K562 (cell line): ENCODE measurements around the gene WDR44.

Experiments used
- BRF2 ChIP-seq: IDR thresholded peaks from 3 replicates; pipeline ENCODE4 v1.6.1; 2011; ENCODE audit warnings: borderline replicate concordance, mild to moderate bottlenecking; ENCODE audit not compliant: insufficient read length, insufficient read depth
- CHCHD3 ChIP-seq: fragments of 250-450 bp; sonication (Bioruptor Pico); IDR thresholded peaks from 2 replicates; pipeline ENCODE4 v2.1.2; 2022; ENCODE audit warnings: mild to moderate bottlenecking
- CTCF ChIP-seq, 3 experiments: IDR thresholded peaks in 2 of 3; conservative IDR thresholded peaks in 1 of 3; 2 replicates each; pipeline ENCODE4 v1.5.1; 2011 to 2012; ENCODE audit warnings: low read length in 3 of 3, mild to moderate bottlenecking in 3 of 3, control low read depth in 2 of 3, improper control_type of control experiment in 1 of 3, inconsistent platforms in 1 of 3, low read depth in 1 of 3, mixed read lengths in 1 of 3, moderate library complexity in 1 of 3; ENCODE audit not compliant: insufficient read depth in 2 of 3
- KAT2B ChIP-seq: IDR thresholded peaks from one replicate; pipeline ENCODE4 v1.6.1; 2012; ENCODE audit warnings: low read depth, mild to moderate bottlenecking, control low read depth, inconsistent platforms, low read length, moderate library complexity
- KAT8 ChIP-seq: fragments of 450-650 bp; IDR thresholded peaks from 2 replicates; pipeline ENCODE4 v1.6.1; 2016; ENCODE audit warnings: low read depth, mild to moderate bottlenecking
- KDM2B ChIP-seq: fragments of 250-450 bp; sonication (Bioruptor Pico); IDR thresholded peaks from 2 replicates; pipeline ENCODE4 v1.8.0; 2021; ENCODE audit warnings: mild to moderate bottlenecking, moderate library complexity
- NFIC ChIP-seq: fragments of 450-650 bp; IDR thresholded peaks from 2 replicates; pipeline ENCODE4 v1.6.1; 2017; ENCODE audit warnings: mild to moderate bottlenecking, inconsistent platforms
- RUNX1 ChIP-seq: sonication (generic); IDR thresholded peaks from 2 replicates; pipeline ENCODE4 v1.6.1; 2016; ENCODE audit warnings: antibody characterized with exemption, low read depth
- TEAD4 ChIP-seq, 2 experiments: sonication (generic) in 1 of 2; formaldehyde crosslinking in 1 of 2; IDR thresholded peaks; 2 replicates each; pipeline versions ENCODE4 v1.6.1 to v1.8.0; 2012 to 2022; ENCODE audit warnings: borderline replicate concordance in 1 of 2, inconsistent platforms in 1 of 2, low read length in 1 of 2, mild to moderate bottlenecking in 1 of 2, missing genetic modification reagents in 1 of 2
- TOE1 ChIP-seq, 2 experiments: fragments of 450-650 bp in 1 of 2; sonication (generic) in 1 of 2; formaldehyde crosslinking in 1 of 2; IDR thresholded peaks; 2 replicates each; pipeline versions ENCODE4 v1.7.1 to v1.8.0; 2016 to 2022; ENCODE audit warnings: borderline replicate concordance in 2 of 2, mild to moderate bottlenecking in 2 of 2, antibody characterized with exemption in 1 of 2, inconsistent platforms in 1 of 2, low read depth in 1 of 2, missing genetic modification reagents in 1 of 2, moderate library complexity in 1 of 2
- ZNF384 ChIP-seq: IDR thresholded peaks from 2 replicates; pipeline ENCODE4 v1.6.1; 2012; ENCODE audit warnings: low read depth, low read length, improper control_type of control experiment

GRCh38 chrX:118474586-118474985, 128.7 kb downstream of the WDR44 start:
- TF ChIP-seq CTCF (IDR thresholded peaks at IDR 0.05 in 2 of 3, conservative IDR thresholded peaks at IDR 0.05 in 1 of 3; ENCODE audit: insufficient read depth in 2 of 3, low read depth in 1 of 3, low read length in 3 of 3) (no peak), BRF2 (no peak), TEAD4 (IDR thresholded peaks at IDR 0.05; ENCODE audit: low read length) (no peak), TEAD4 (CRISPR knock-in tag; IDR thresholded peaks at IDR 0.05; ENCODE audit: borderline replicate concordance) (no peak), KAT2B (no peak), CHCHD3 (CRISPR knock-in tag) (no peak), RUNX1 (no peak), KAT8 (no peak), KDM2B (CRISPR knock-in tag) (no peak), TOE1 (IDR thresholded peaks at IDR 0.05; ENCODE audit: borderline replicate concordance) (no peak), TOE1 (CRISPR knock-in tag; IDR thresholded peaks at IDR 0.05; ENCODE audit: borderline replicate concordance, low read depth) (no peak), ZNF384 (no peak), NFIC (no peak)
